Activated CD4-positive, alpha-beta memory T cell treated with anti-CD3 and anti-CD28 coated beads for 36 hours (primary cell): ENCODE data around the gene HOXA4. TPM values are rescaled to one million over a fixed set of nuclear protein-coding genes. Genes with fewer than 3 reads are reported as not detected.

Experiments used
- CTCF ChIA-PET: fragments of 350-600 bp; sonication (Branson Sonifier 250); formaldehyde crosslinking; loops from one replicate; lab custom pipeline; 2021; ENCODE audit warnings: antibody characterized with exemption, inconsistent platforms; lab: Charles Lee
- POLR2A ChIA-PET: fragments of 350-600 bp; sonication (Branson Sonifier 250); formaldehyde crosslinking; loops from one replicate; lab custom pipeline; 2021; ENCODE audit warnings: antibody characterized with exemption; lab: Charles Lee
- DNase-seq: peaks from one replicate; pipeline ENCODE4 v3.0.0-alpha.2; 2020
- H3K27ac Mint-ChIP-seq: one replicate; pipeline ENCODE4 v1.8.0; 2021; ENCODE audit warnings: mixed read lengths
- H3K27me3 Mint-ChIP-seq: one replicate; pipeline ENCODE4 v1.8.0; 2021; ENCODE audit warnings: mixed read lengths
- H3K36me3 Mint-ChIP-seq: one replicate; pipeline ENCODE4 v1.8.0; 2021; ENCODE audit warnings: mixed read lengths
- H3K4me1 Mint-ChIP-seq: one replicate; pipeline ENCODE4 v1.8.0; 2021; ENCODE audit warnings: low read depth, mixed read lengths
- H3K4me3 Mint-ChIP-seq: one replicate; pipeline ENCODE4 v1.8.0; 2021; ENCODE audit warnings: mild to moderate bottlenecking, mixed read lengths
- H3K9me3 Mint-ChIP-seq: one replicate; pipeline ENCODE4 v1.8.0; 2021; ENCODE audit warnings: mixed read lengths
- intact Hi-C: fragments of 100-400 bp; cut with micrococcal nuclease; formaldehyde crosslinking; loops from one replicate; pipeline ENCODE4 v1.15.1; 2023
- total RNA-seq, 2 experiments: library from RNA; stranded (reverse); gene quantifications; one replicate each; pipeline ENCODE4 v1.2.3, GENCODE V29; 2021

The HOXA4 gene
- total RNA-seq, 2 experiments from 2014 or later = not detected

DNA sequence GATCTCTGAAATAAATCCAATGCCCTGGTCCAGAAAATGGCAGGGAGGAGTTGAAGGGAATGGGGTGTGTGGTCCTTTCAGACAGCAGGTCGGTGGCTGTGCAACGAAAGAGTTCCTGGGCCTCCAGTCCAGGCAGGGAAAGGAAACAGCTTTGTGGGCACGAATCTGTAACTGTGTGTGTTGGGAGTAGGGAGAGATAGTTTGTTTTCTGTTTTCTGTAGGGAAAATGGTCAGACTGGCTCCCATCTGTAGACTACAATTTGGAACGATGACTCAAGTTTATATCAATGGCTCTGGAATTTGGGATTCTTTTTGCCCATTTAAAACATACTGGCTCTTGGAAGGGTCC, 37.3 kb upstream of the HOXA4 start:
- H3K4me3 Mint-ChIP-seq = no peak overlapping the region
- POLR2A ChIA-PET = no interaction called here
- H3K36me3 Mint-ChIP-seq = peaks cover 3% of the 10 kb centered on the region
- CTCF ChIA-PET = interaction anchor here (0.9 to 1.7 kb wide), 5 partner anchors 8 to 1275 kb away, joined by 3 to 10 read pairs (median 3); no protein-coding TSS in a partner anchor
- intact Hi-C loops = loop anchor here (2.0 to 5.0 kb wide), 2 partner anchors 31 to 74 kb away; partner anchors contain the start of gene EVX1
- peaks cover 34% of the 10 kb centered on the region for H3K4me1 Mint-ChIP-seq
- H3K9me3 Mint-ChIP-seq = no peaks in the 10 kb centered on the region
- peaks cover 78% of the 10 kb centered on the region for H3K27me3 Mint-ChIP-seq
- H3K27ac Mint-ChIP-seq = no peak overlapping the region
- DNase-seq = no peak

DNA sequence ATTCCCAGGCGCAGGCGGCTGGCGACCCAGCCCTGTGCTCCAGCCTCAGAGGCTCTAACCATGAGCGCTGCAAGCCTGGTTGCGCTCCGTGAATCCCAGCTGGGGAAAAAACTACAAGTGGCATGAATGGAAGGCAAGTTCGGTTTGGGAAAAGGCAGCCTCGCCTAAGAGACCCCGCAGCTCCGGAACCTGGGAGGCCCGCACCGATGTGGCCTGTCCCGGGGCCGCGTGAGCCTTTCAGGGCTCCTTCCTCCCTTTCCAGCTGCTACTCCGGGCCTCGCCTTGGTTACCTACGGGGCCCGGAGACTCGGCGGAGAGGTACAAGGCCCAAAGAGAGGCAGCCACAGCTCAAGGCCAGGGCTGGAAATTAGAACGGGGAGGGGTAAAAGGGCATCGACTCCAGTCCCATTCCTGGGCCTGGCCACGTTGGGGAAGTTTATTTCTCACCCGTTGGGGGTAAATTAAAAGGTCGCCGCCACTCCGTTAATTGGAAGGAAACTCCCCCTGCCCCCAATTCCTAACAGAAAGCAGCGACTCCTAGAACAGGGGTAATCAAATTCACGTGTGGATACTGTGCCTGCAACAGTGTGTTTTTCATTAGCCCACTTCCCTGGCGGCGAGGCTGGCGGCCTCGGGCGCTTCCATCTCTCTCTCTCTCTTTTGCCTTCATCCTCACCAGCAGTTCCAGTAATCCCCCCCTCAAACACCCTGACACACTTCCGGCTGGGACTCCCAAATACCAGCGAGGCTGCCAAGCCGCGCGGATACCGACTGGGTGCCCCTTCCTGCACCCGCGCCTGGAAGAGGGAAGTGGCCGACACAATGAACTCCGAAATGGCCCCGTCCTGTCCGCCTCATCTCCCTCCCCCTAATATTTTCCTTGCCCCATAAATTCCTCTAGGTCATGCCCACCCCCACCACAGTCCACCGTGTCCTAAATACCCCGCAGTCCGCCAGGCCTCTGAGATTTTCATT, 36.3 kb upstream of the HOXA4 start:
- Mint-ChIP-seq H3K36me3 (peaks cover 3% of the 10 kb centered on the region), H3K27me3 (peaks cover 79% of the 10 kb centered on the region), H3K4me1 (peaks cover 27% of the 10 kb centered on the region), H3K9me3 (no peaks in the 10 kb centered on the region), H3K4me3 (peak overlapping the region; percentile 47), H3K27ac (peak overlapping the region; percentile 16)
- intact Hi-C loops = loop anchor here (1.0 to 5.0 kb wide), 3 partner anchors 17 to 75 kb away; partner anchors contain the start of gene EVX1
- POLR2A ChIA-PET = no interaction called here
- no peak for DNase-seq
- CTCF ChIA-PET = interaction anchor here (0.9 to 6.5 kb wide), 4 partner anchors 12 to 19 kb away, joined by 3 to 72 read pairs (median 14); partner anchors contain the start of gene HOXA3

DNA sequence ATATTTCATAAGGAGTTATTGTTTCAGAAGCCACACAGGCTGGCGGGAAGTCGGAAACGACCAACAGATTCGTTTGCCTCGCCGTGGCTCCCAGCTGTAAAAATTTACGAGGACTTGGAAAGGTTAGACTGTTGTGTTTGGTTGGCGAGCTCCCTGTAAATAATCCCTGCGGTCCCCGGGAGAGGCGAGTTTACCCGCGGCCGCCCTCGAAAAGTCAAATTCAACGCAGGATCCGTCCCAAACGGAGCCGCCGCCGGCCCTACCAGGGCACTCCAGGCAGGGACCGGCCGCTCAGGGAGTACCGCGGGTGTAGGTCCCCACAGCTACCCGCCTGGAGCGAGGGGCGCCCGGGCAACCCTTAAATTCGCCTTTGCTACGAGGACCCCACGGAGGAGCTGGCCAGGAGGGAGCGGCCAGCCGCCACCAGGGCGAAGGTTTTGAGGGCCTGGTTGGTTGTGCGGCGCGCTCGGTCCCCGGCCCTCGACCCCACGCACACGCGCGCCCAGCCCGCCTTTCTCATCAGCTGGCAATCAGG, 35.5 kb upstream of the HOXA4 start:
- ChIA-PET POLR2A (no interaction called here), CTCF (interaction anchor here (0.7 to 6.5 kb wide), 4 partner anchors 13 to 478 kb away, joined by 3 to 72 read pairs (median 14); partner anchors contain the start of gene HOXA3)
- Mint-ChIP-seq H3K27me3 (peaks cover 75% of the 10 kb centered on the region), H3K9me3 (no peaks in the 10 kb centered on the region), H3K4me3 (peak overlapping the region; percentile 34), H3K36me3 (peaks cover 2% of the 10 kb centered on the region), H3K4me1 (peaks cover 25% of the 10 kb centered on the region), H3K27ac (peak overlapping the region; percentile 66)
- intact Hi-C loops = loop anchor here (1.0 to 5.0 kb wide), 4 partner anchors 15 to 76 kb away; partner anchors contain the start of gene EVX1
- no peak for DNase-seq

DNA sequence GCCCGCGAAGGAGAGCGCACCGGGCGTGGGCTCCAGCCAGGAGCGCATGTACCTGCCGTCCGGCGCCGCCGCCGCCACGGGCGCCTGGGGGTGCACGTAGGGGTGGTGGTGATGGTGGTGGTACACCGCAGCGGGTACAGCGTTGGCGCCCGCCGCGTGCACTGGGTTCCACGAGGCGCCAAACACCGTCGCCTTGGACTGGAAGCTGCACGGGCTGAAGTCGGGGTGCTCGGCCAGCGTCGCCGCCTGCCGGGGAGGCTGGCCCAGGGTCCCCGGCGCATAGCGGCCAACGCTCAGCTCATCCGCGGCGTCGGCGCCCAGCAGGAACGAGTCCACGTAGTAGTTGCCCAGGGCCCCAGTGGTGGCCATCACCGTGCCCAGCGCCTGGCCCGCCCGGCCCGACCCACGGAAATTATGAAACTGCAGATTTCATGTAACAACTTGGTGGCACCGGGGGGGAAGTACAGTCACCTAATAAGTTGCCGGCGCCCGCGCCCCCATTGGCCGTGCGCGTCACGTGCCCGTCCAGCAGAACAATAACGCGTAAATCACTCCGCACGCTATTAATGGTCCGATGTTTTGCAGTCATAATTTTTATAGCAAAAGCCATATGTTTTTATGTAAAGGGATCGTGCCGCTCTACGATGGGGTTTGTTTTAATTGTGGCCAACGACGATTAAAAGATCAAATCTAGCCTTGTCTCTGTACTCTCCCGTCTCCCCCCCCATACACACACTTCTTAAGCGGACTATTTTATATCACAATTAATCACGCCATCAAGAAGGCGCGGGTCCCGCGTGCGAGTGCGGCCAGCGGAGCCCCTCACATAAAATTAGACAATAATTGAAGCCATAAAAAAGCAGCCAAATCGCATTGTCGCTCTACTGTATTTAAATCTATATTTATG, 34.8 kb upstream of the HOXA4 start, which contains the start of gene HOXA9:
TSS of gene HOXA9 (minus strand) at position 449 of the 907 bp plus-strand sequence. CDS start at position 369, 80 bp downstream.
- intact Hi-C loops = loop anchor here (2.0 to 5.0 kb wide), 2 partner anchors 15 to 77 kb away; partner anchors contain the start of gene EVX1
- H3K4me3 Mint-ChIP-seq = peak within 1 kb of the TSS; percentile 34
- peaks cover 2% of the 10 kb centered on the region for H3K36me3 Mint-ChIP-seq
- no peaks in the 10 kb centered on the region for H3K9me3 Mint-ChIP-seq
- H3K27me3 Mint-ChIP-seq = peaks cover 73% of the 10 kb centered on the region
- H3K4me1 Mint-ChIP-seq = peaks cover 28% of the 10 kb centered on the region
- H3K27ac Mint-ChIP-seq = peak within 1 kb of the TSS; percentile 66
- no peak for DNase-seq
- ChIA-PET CTCF (interaction anchor here (0.7 to 6.5 kb wide), 4 partner anchors 14 to 478 kb away, joined by 3 to 72 read pairs (median 14); partner anchors contain the start of gene HOXA3), POLR2A (no interaction called here)

DNA sequence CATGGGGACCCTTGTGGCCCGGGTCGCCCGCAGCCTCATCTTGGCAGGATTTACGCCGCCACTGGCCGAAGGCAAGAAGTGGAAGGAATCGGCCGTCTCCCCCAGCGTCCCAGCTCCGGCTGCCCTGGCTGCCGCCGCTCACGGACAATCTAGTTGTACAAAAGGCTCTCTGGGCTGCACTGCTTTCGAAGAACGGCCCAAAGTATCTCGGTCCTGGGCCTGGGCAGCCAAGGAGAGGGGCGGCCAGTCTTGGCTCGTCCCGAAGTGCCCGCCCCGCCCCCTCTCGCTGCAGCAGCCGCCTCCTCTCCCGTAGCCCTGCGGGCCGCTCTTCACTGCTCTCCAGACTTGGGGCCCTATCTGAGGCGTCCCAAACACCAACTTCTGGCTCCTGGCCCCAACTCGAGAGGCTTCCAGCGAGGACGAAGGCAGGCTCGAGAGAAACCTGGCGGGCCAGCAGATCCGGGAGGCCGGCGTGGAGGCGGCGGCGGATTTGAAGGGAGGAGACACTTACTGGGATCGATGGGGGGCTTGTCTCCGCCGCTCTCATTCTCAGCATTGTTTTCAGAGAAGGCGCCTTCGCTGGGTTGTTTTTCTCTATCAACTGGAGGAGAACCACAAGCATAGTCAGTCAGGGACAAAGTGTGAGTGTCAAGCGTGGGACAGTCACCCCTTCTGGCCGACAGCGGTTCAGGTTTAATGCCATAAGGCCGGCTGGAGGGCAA, 34.0 kb upstream of the HOXA4 start:
- H3K9me3 Mint-ChIP-seq = no peaks in the 10 kb centered on the region
- H3K27me3 Mint-ChIP-seq = peaks cover 77% of the 10 kb centered on the region
- CTCF ChIA-PET = interaction anchor here (2.0 to 6.5 kb wide), 3 partner anchors 14 to 31 kb away, joined by 5 to 72 read pairs (median 22); partner anchors contain the start of gene HOXA3
- POLR2A ChIA-PET = no interaction called here
- DNase-seq = no peak
- peak overlapping the region; percentile 20 for H3K4me3 Mint-ChIP-seq
- peaks cover 26% of the 10 kb centered on the region for H3K4me1 Mint-ChIP-seq
- H3K36me3 Mint-ChIP-seq = peaks cover 2% of the 10 kb centered on the region
- peak overlapping the region; percentile 51 for H3K27ac Mint-ChIP-seq
- intact Hi-C loops = loop anchor here (2.0 to 5.0 kb wide), 5 partner anchors 14 to 1302 kb away; partner anchors contain the start of genes EVX1 and HOXA1

DNA sequence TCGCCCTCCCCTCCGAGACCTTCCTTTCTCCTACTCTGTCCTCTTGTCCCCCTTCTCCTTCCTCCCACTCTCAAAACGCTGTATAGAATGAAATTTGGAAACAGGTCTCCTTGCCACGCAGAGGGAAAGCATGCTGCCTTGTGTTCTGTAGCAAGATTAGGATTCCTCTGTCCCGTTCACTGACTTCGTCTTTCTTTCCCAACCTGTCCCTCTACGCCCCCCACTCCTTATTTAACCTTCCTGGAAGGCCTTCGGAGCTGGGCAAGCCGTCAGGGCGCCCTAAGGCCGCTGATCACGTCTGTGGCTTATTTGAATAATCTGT, 33.4 kb upstream of the HOXA4 start:
- Mint-ChIP-seq H3K27ac (peak overlapping the region; percentile 21), H3K36me3 (peaks cover 2% of the 10 kb centered on the region), H3K9me3 (no peaks in the 10 kb centered on the region), H3K4me3 (no peak overlapping the region), H3K4me1 (peaks cover 25% of the 10 kb centered on the region), H3K27me3 (peaks cover 80% of the 10 kb centered on the region)
- DNase-seq = no peak
- ChIA-PET CTCF (interaction anchor here (2.0 to 6.5 kb wide), 3 partner anchors 14 to 32 kb away, joined by 5 to 72 read pairs (median 22); partner anchors contain the start of gene HOXA3), POLR2A (no interaction called here)
- intact Hi-C loops = loop anchor here (2.0 to 5.0 kb wide), 4 partner anchors 13 to 1302 kb away; partner anchors contain the start of gene HOXA1

DNA sequence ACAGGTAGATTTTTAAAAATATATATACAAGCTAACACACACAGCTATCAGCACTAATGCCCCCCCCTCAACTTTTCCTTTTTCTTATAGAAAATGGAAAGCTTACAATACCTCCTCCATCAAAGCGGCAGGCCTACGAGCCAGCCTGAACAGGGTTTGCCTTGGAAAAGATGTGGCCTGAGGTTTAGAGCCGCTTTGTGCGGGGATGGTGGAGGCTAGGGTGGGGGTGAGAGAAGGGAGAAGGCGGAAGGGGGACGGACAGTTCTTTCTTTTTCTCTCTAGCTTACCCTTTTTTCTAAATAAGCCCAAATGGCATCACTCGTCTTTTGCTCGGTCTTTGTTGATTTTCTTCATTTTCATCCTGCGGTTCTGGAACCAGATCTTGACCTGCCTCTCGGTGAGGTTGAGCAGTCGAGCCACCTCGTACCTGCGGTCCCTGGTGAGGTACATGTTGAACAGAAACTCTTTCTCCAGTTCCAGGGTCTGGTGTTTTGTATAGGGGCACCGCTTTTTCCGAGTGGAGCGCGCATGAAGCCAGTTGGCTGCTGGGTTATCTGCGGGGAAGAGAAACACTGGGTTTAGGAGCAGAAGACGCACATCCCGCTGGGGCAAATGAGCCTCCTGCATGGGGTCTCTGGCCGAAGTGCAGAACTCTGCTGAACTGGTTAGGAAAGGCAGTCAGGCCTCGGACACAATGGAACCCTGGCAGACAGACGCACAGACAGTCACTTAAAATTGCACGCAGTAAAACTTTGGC, 32.9 kb upstream of the HOXA4 start:
- Mint-ChIP-seq H3K9me3 (no peaks in the 10 kb centered on the region), H3K36me3 (no peaks in the 10 kb centered on the region), H3K27ac (no peak overlapping the region), H3K4me3 (no peak overlapping the region), H3K27me3 (peaks cover 80% of the 10 kb centered on the region), H3K4me1 (peaks cover 24% of the 10 kb centered on the region)
- ChIA-PET POLR2A (no interaction called here), CTCF (interaction anchor here (1.2 to 6.5 kb wide), 4 partner anchors 13 to 1271 kb away, joined by 4 to 72 read pairs (median 14); partner anchors contain the start of gene HOXA3)
- intact Hi-C loops = loop anchor here (2.0 to 5.0 kb wide), 4 partner anchors 13 to 1301 kb away; partner anchors contain the start of gene HOXA1
- DNase-seq = no peak

DNA sequence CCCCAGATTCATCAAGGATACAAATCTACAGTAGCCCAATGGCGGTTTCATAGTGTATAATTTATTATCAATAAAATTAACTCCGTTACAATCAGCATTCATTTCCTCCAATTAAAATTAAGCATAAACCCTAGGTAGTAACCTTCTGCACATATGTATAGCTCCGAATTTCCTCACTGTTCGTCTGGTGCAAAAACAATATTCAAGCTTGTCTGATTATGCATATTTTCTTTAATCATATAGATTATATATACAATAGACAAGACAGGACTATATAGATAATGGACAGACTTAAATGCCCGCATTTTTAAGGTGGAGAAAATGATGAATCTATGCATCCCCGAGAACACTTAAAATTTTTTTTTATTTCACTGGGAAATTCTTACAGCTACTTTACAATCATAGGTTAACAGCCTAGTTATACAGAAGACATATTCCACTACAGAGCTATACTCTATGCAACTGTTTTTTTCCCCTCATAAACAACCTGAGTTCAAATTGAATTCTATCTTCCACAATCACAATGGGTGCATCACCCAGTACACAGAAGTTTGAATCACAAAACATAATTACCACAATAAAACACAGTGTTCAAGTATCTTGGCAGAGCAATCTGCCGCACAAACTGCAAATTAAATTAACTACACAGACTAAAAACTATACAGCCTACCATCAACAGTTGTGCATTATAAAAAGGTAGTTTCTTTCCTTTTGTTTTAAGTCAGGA, 32.2 kb upstream of the HOXA4 start:
- H3K27ac Mint-ChIP-seq = no peak overlapping the region
- ChIA-PET CTCF (interaction anchor here (0.9 to 6.5 kb wide), 8 partner anchors 12 to 1270 kb away, joined by 4 to 72 read pairs (median 10); partner anchors contain the start of genes HOXA1 and HOXA3), POLR2A (no interaction called here)
- no peaks in the 10 kb centered on the region for H3K9me3 Mint-ChIP-seq
- no peak for DNase-seq
- peaks cover under 1% of the 10 kb centered on the region for H3K36me3 Mint-ChIP-seq
- H3K4me1 Mint-ChIP-seq = peaks cover 24% of the 10 kb centered on the region
- peaks cover 80% of the 10 kb centered on the region for H3K27me3 Mint-ChIP-seq
- intact Hi-C loops = loop anchor here (5.0 kb wide), 3 partner anchors 65 to 1300 kb away; partner anchors contain the start of gene HOXA1
- H3K4me3 Mint-ChIP-seq = no peak overlapping the region

DNA sequence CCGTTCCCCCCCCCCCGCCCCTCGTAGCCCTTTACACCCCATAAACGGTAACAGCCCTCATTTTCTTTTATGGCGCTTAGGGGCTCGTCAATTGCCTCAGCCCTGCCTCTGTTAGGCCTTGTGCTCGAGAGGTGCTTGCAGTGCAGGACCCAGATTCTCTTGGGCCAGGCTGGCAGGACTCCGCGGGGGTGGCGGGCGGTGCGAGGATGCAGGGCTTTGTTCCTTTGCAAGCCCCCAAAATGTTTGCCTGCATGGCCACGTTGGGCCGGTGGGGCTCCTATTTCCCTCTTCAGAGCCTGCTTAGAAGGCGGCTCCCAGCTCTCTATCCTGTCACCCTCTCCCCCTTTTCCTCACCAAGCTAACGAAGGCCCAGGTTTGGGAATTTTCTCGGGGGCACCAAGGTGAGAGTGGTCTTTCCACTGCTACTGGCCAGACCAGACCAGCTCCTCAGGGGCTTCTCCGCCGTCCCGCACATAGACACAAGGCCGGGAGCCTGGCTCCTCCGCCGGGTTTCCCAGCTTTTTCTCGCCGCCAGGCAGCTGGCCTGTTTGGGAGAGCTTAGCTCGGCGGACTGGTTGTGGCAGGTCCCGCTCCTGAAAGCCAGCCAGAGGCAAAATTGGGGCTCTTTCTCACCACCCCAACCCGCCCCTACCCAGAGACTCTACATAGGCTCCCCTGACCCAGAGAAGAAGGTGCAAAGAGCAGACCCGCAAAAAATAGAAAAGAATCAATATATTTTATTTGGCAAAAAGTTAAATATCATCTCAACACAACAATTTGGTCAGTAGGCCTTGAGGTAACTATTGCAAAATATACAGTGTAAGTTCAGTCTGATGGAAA, 31.4 kb upstream of the HOXA4 start:
- H3K27me3 Mint-ChIP-seq = peaks cover 82% of the 10 kb centered on the region
- CTCF ChIA-PET = interaction anchor here (0.9 to 6.5 kb wide), 23 partner anchors 8 to 1070 kb away, joined by 3 to 72 read pairs (median 5); partner anchors contain the start of genes EVX1, HOXA1, HOXA11 and HOXA3
- POLR2A ChIA-PET = no interaction called here
- H3K4me3 Mint-ChIP-seq = no peak overlapping the region
- H3K4me1 Mint-ChIP-seq = peaks cover 26% of the 10 kb centered on the region
- H3K36me3 Mint-ChIP-seq = peaks cover 2% of the 10 kb centered on the region
- no peaks in the 10 kb centered on the region for H3K9me3 Mint-ChIP-seq
- intact Hi-C loops = loop anchor here (1.0 to 5.0 kb wide), 7 partner anchors 65 to 1300 kb away; partner anchors contain the start of gene HOXA1
- no peak for DNase-seq
- H3K27ac Mint-ChIP-seq = no peak overlapping the region
